H1 (cell line): ENCODE data around the gene ABCC10. TPM values are rescaled to one million over a fixed set of nuclear protein-coding genes. Genes with fewer than 3 reads are reported as not detected.

Source experiments
- CTCF ChIA-PET: fragments of 300-600 bp; sonication (Branson Sonifier 250); formaldehyde crosslinking; loops from one replicate; lab custom pipeline; 2021; ENCODE audit not compliant: partially characterized antibody; lab: Charles Lee
- POLR2A ChIA-PET: fragments of 300-600 bp; sonication (Branson Sonifier 250); formaldehyde crosslinking; loops from one replicate; lab custom pipeline; 2021; ENCODE audit warnings: inconsistent platforms; ENCODE audit not compliant: partially characterized antibody; lab: Charles Lee
- DNase-seq, 2 experiments: peaks; one replicate each; pipeline versions ENCODE4 v3.0.0 to v3.0.0-alpha.2; 2010 to 2022; ENCODE audit warnings: low spot score in 2 of 2, low read depth in 1 of 2, mixed read lengths in 1 of 2
- FAIRE-seq: peaks from 2 replicates; lab custom pipeline; 2011; peaks lifted over from hg19 to GRCh38; lab: Jason Lieb, UNC
- H2AFZ ChIP-seq: 2 replicates; pipeline ENCODE4 v1.8.1; 2012; ENCODE audit warnings: low read length, inconsistent platforms
- H2AK5ac ChIP-seq: 2 replicates; pipeline ENCODE4 v1.6.1; 2013; ENCODE audit warnings: low read depth, low read length
- H2BK120ac ChIP-seq: replicated peaks from 2 replicates; pipeline ENCODE3; 2013; ENCODE audit warnings: low read depth, low read length, inconsistent platforms
- H2BK12ac ChIP-seq: 2 replicates; pipeline ENCODE4 v1.6.1; 2013; ENCODE audit warnings: low read depth, low read length
- H2BK15ac ChIP-seq: 2 replicates; pipeline ENCODE4 v1.6.1; 2013; ENCODE audit warnings: low read length
- H2BK20ac ChIP-seq: 2 replicates; pipeline ENCODE4 v1.6.1; 2013; ENCODE audit warnings: low read length
- H2BK5ac ChIP-seq: 2 replicates; pipeline ENCODE4 v1.6.1; 2013; ENCODE audit warnings: low read depth, low read length
- H3K14ac ChIP-seq: 2 replicates; pipeline ENCODE4 v1.6.1; 2013; ENCODE audit warnings: inconsistent platforms; ENCODE audit not compliant: insufficient read length
- H3K18ac ChIP-seq: 2 replicates; pipeline ENCODE4 v1.6.1; 2013; ENCODE audit warnings: low read length; ENCODE audit errors: extremely low read depth
- H3K23ac ChIP-seq: 2 replicates; pipeline ENCODE4 v1.6.1; 2013; ENCODE audit warnings: inconsistent platforms; ENCODE audit not compliant: insufficient read length
- H3K23me2 ChIP-seq: 2 replicates; pipeline ENCODE4 v1.6.1; 2013; ENCODE audit warnings: low read depth, low read length
- H3K27ac ChIP-seq: 2 replicates; pipeline ENCODE4 v1.6.1; 2011; ENCODE audit warnings: low read depth, low read length, inconsistent platforms
- H3K27me3 ChIP-seq, 4 experiments: replicated peaks in 1 of 4; 1 replicate in 1 of 4; 2 replicates in 3 of 4; pipeline versions ENCODE4 v1.6.1 to v1.8.1; 2011 to 2013; ENCODE audit warnings: low read length in 3 of 4, mild to moderate bottlenecking in 3 of 4, inconsistent platforms in 2 of 4, mixed read lengths in 2 of 4, moderate library complexity in 1 of 4; ENCODE audit not compliant: control insufficient read depth in 3 of 4, insufficient read depth in 3 of 4; ENCODE audit errors: extremely low read depth in 1 of 4
- H3K36me3 ChIP-seq, 4 experiments: 2 replicates each; pipeline versions ENCODE4 v1.6.1 to v1.8.1; 2011 to 2013; ENCODE audit warnings: mild to moderate bottlenecking in 4 of 4, low read length in 3 of 4, moderate library complexity in 2 of 4, control low read depth in 1 of 4, inconsistent platforms in 1 of 4; ENCODE audit not compliant: insufficient read depth in 4 of 4, control insufficient read depth in 2 of 4
- H3K4ac ChIP-seq: replicated peaks from 2 replicates; pipeline ENCODE3; 2013; ENCODE audit warnings: low read length, low read depth, mixed read lengths, inconsistent platforms; ENCODE audit not compliant: insufficient read length
- H3K4me1 ChIP-seq, 4 experiments: replicated peaks in 1 of 4; 1 replicate in 1 of 4; 2 replicates in 3 of 4; pipeline versions ENCODE4 v1.6.1 to v1.8.1; 2011 to 2013; ENCODE audit warnings: low read length in 3 of 4, inconsistent platforms in 2 of 4, mixed read lengths in 1 of 4; ENCODE audit not compliant: insufficient read depth in 4 of 4, control insufficient read depth in 3 of 4
- H3K4me2 ChIP-seq, 2 experiments: 2 replicates each; pipeline versions ENCODE4 v1.6.1 to v1.8.1; 2011 to 2013; ENCODE audit warnings: low read depth in 2 of 2, low read length in 2 of 2, control low read depth in 1 of 2, inconsistent platforms in 1 of 2, mild to moderate bottlenecking in 1 of 2; ENCODE audit not compliant: insufficient read depth in 1 of 2
- H3K4me3 ChIP-seq, 4 experiments: fragments of 200-600, 300-600 bp in 1 of 4; sonication (generic), shearing (Covaris generic), sonication (Bioruptor Twin) in 1 of 4; 2 replicates each; pipeline versions ENCODE4 v1.5.1 to v1.8.1; 2011 to 2016; ENCODE audit warnings: low read length in 4 of 4, low read depth in 3 of 4, control low read depth in 2 of 4, inconsistent platforms in 2 of 4, mild to moderate bottlenecking in 2 of 4, mixed read lengths in 1 of 4, moderate library complexity in 1 of 4; ENCODE audit not compliant: insufficient read depth in 2 of 4; ENCODE audit errors: extremely low read depth in 1 of 4
- H3K56ac ChIP-seq: replicated peaks from 2 replicates; pipeline ENCODE3; 2013; ENCODE audit warnings: low read depth, mild to moderate bottlenecking, mixed read lengths, low read length, inconsistent platforms; ENCODE audit not compliant: insufficient read length
- H3K79me1 ChIP-seq: 2 replicates; pipeline ENCODE4 v1.6.1; 2013; ENCODE audit warnings: low read depth, low read length, control low read depth
- H3K79me2 ChIP-seq, 2 experiments: 2 replicates each; pipeline versions ENCODE4 v1.6.1 to v1.8.1; 2012 to 2013; ENCODE audit warnings: low read length in 2 of 2, mild to moderate bottlenecking in 2 of 2, inconsistent platforms in 1 of 2; ENCODE audit not compliant: insufficient read depth in 2 of 2, control insufficient read depth in 1 of 2
- H3K9ac ChIP-seq, 4 experiments: replicated peaks in 1 of 4; 1 replicate in 1 of 4; 2 replicates in 3 of 4; pipeline versions ENCODE4 v1.6.1 to v1.8.1; 2011 to 2013; ENCODE audit warnings: low read depth in 3 of 4, low read length in 3 of 4, control low read depth in 2 of 4, mild to moderate bottlenecking in 2 of 4, moderate library complexity in 2 of 4, inconsistent platforms in 1 of 4; ENCODE audit errors: extremely low read depth in 1 of 4
- H3K9me3 ChIP-seq, 2 experiments: 2 replicates each; pipeline versions ENCODE4 v1.6.1 to v1.8.1; 2012 to 2013; ENCODE audit warnings: mild to moderate bottlenecking in 2 of 2, moderate library complexity in 2 of 2, control low read depth in 1 of 2, inconsistent platforms in 1 of 2, low read depth in 1 of 2, low read length in 1 of 2, mixed read lengths in 1 of 2; ENCODE audit not compliant: insufficient read depth in 2 of 2
- H4K20me1 ChIP-seq, 2 experiments: replicated peaks in 1 of 2; 2 replicates each; pipeline versions ENCODE3 to v1.8.1; 2011 to 2013; ENCODE audit warnings: inconsistent platforms in 2 of 2, low read length in 2 of 2, mild to moderate bottlenecking in 1 of 2; ENCODE audit not compliant: insufficient read depth in 2 of 2, control insufficient read depth in 1 of 2
- H4K5ac ChIP-seq: 2 replicates; pipeline ENCODE4 v1.6.1; 2013; ENCODE audit warnings: low read length, low read depth, mixed read lengths, inconsistent platforms; ENCODE audit not compliant: insufficient read length
- H4K8ac ChIP-seq: 2 replicates; pipeline ENCODE4 v1.8.0; 2013; ENCODE audit warnings: mild to moderate bottlenecking, moderate library complexity, low read length, inconsistent platforms; ENCODE audit not compliant: insufficient read depth; ENCODE audit errors: extremely low read depth
- H4K91ac ChIP-seq: replicated peaks from 2 replicates; pipeline ENCODE3; 2013; ENCODE audit warnings: low read length, mixed read lengths, inconsistent platforms; ENCODE audit not compliant: insufficient read length
- CREB1 ChIP-seq: IDR thresholded peaks from 2 replicates; pipeline ENCODE4 v1.6.1; 2012; ENCODE audit warnings: inconsistent platforms
- CTBP2 ChIP-seq: IDR thresholded peaks from 2 replicates; pipeline ENCODE4 v1.7.0; 2011; ENCODE audit warnings: borderline replicate concordance, mild to moderate bottlenecking, moderate library complexity, mixed read lengths, low read length; ENCODE audit not compliant: insufficient read depth, insufficient read length
- E2F6 ChIP-seq: IDR thresholded peaks from 2 replicates; pipeline ENCODE4 v1.6.1; 2012; ENCODE audit warnings: inconsistent platforms
- EGR1 ChIP-seq: IDR thresholded peaks from 2 replicates; pipeline ENCODE4 v1.6.1; 2011; ENCODE audit warnings: low read depth, low read length, borderline replicate concordance
- KDM4A ChIP-seq: IDR thresholded peaks from one replicate; pipeline ENCODE4 v1.7.1; 2012; ENCODE audit warnings: low read depth, mild to moderate bottlenecking, moderate library complexity, low read length, inconsistent platforms; ENCODE audit not compliant: severe bottlenecking
- KDM5A ChIP-seq: fragments of 200-600 bp; IDR thresholded peaks from 2 replicates; pipeline ENCODE4 v1.7.1; 2012; ENCODE audit warnings: mild to moderate bottlenecking, low read length, inconsistent platforms, mixed read lengths
- SP1 ChIP-seq: IDR thresholded peaks from 2 replicates; pipeline ENCODE4 v1.6.1; 2011; ENCODE audit warnings: low read depth, low read length
- SUZ12 ChIP-seq: fragments of 200-600 bp; sonication (generic); IDR thresholded peaks from 2 replicates; pipeline ENCODE4 v1.6.1; 2012; ENCODE audit warnings: mild to moderate bottlenecking, inconsistent platforms, low read length, moderate library complexity, mixed read lengths
- TBP ChIP-seq: IDR thresholded peaks from 2 replicates; pipeline ENCODE4 v1.6.1; 2011; ENCODE audit warnings: low read depth, low read length, improper control_type of control experiment
- TCF12 ChIP-seq: IDR thresholded peaks from 2 replicates; pipeline ENCODE4 v1.6.1; 2011; ENCODE audit warnings: low read depth, mild to moderate bottlenecking, low read length
- WGBS, 2 experiments: shearing (Covaris generic) in 1 of 2; methylation state at CpG; one replicate each; pipeline versions ENCODE4 v1.1.6 to v1.1.7; 2013 to 2015; ENCODE audit warnings: low lambda C conversion rate in 2 of 2, mixed read lengths in 2 of 2, inconsistent platforms in 1 of 2, low coverage in 1 of 2, missing lambda C conversion rate in 1 of 2; ENCODE audit not compliant: insufficient replicate concordance in 2 of 2, insufficient coverage in 1 of 2, insufficient read length in 1 of 2; ENCODE audit errors: extremely low coverage in 1 of 2, missing lambda C conversion rate in 1 of 2; 5-methylcytosine and 5-hydroxymethylcytosine counted together
- polyA plus RNA-seq, 7 experiments: library from polyadenylated mRNA; depleted of rRNA in 3 of 7; stranded (reverse) in 5 of 7; unstranded in 2 of 7; fragments of >200 nt in 5 of 7; fragments of 200-250 nt in 2 of 7; gene quantifications; 1 replicate in 5 of 7; 2 replicates in 1 of 7; 4 replicates in 1 of 7; pipeline versions ENCODE4 v1.2.1 to v1.2.3, GENCODE V29; 2011 to 2013; ENCODE audit warnings: missing spikeins in 2 of 7, mixed read lengths in 2 of 7
- total RNA-seq: library from RNA; stranded (reverse); fragmentation: NEBNext Ultra II Directional; extraction: Animal tissue kit (Norgen Biotek cat#: 25700); gene quantifications from 2 replicates; pipeline ENCODE4 v1.2.1, GENCODE V29; 2021
- TF ChIP-seq, protein P1 (sequence below): IDR thresholded peaks from 2 replicates; pipeline ENCODE4 v1.6.1; 2012; ENCODE audit warnings: inconsistent platforms

The ABCC10 gene
- total and polyA plus RNA-seq, 2 of the 8 experiments (the other 6 are each of a cell fraction or from before 2014, with no cell fraction given): 15.5 to 24.6 TPM

DNA sequence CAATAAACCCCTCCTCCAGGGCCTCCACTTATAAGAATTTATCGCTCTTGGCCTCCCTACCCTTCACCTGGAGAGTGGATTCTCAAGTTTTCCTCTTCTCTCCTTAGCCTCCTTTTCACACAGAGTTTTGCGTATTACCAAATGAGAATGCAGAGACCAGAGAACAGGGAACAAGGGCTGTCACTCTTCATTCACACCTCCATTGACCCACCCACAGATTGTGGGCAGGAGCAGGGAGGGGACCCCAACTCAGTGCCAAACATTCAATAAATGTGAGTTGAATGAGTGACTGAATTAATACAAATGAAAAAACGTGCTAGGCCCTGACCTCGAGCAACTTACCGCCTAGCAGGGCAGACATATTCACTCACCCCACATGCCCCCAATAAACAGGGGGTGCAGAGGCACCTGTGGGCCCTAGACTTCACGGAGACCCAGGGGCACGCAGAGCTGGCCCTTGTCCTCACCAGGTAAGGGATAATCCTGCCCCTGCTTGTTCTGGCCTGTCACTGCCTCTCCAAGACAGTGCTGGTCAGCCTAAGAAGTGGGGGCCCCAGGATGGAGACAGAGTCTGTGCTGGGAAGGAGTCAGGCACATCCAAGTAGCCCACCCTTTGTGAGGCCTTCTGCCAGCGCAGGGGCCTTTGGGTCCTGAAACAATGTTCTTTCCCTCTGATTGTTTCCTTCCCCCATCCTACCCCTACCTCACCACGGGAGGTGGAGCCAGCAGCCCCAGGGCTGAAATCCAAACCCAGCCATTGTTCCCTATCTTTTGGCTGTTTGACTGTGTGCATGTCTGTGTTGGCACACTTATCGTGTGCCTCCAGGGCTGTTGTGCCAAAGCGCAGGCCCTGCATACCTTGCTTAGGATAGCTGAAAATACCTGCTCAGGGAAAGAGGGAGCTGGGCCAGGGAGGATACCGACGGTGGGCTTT is 41.7 kb downstream of the ABCC10 start:
- H3K14ac ChIP-seq: no peak overlapping the region
- H4K5ac ChIP-seq: no peak overlapping the region
- H3K27ac ChIP-seq: no peak overlapping the region
- H2BK12ac ChIP-seq: no peak overlapping the region
- no peak overlapping the region for H3K4me3 ChIP-seq
- H4K8ac ChIP-seq: peak overlapping the region; percentile 78
- H3K4me1 ChIP-seq: peaks cover 0 to 8% (median 5%) of the 10 kb centered on the region in 4 experiments; a peak in 4 of 7 replicates
- H2BK120ac ChIP-seq: no peak overlapping the region
- H3K79me1 ChIP-seq: no peaks in the 10 kb centered on the region
- CTCF ChIA-PET: interaction anchor here (0.6 to 32.9 kb wide), 8 partner anchors 10 to 178 kb away, joined by 3 to 536 read pairs (median 4); partner anchors contain the start of genes DLK2 and LRRC73
- no peaks in the 10 kb centered on the region for H4K20me1 ChIP-seq
- H2BK20ac ChIP-seq: peak overlapping the region; percentile 15; the same call in 1 of the 2 replicates
- H3K9me3 ChIP-seq: no peaks in the 10 kb centered on the region
- peak overlapping the region; percentile 81; the same call in 1 of the 2 replicates for H2BK15ac ChIP-seq
- H3K9ac ChIP-seq: no peak overlapping the region; a peak in 1 of 7 replicates
- peak overlapping the region; percentile 97 for H2AFZ ChIP-seq
- H3K27me3 ChIP-seq: no peaks in the 10 kb centered on the region
- H3K18ac ChIP-seq: peak overlapping the region; percentile 24
- H3K23me2 ChIP-seq: no peaks in the 10 kb centered on the region
- peak overlapping the region in 1 of 2 experiments; percentile 5; a peak in 1 of 4 replicates for H3K4me2 ChIP-seq
- H3K4ac ChIP-seq: peak overlapping the region; percentile 49
- 84% methylated on average over 13 of the region's 13 CpGs; no CpG with 5 or more reads in 1 of the 2 experiments for WGBS, 2 experiments
- H2BK5ac ChIP-seq: no peak overlapping the region
- FAIRE-seq (no peak), DNase-seq (no peak)
- no peak overlapping the region for H4K91ac ChIP-seq
- H3K23ac ChIP-seq: no peak overlapping the region
- no peaks in the 10 kb centered on the region for H3K79me2 ChIP-seq
- POLR2A ChIA-PET: interaction anchor here (0.7 to 1.5 kb wide), 5 partner anchors 8 to 27 kb away, joined by 3 to 5 read pairs (median 3); partner anchors contain the start of gene TJAP1
- no peaks in the 10 kb centered on the region for H3K36me3 ChIP-seq
- H2AK5ac ChIP-seq: no peak overlapping the region
- H3K56ac ChIP-seq: no peak overlapping the region
- TF ChIP-seq CTBP2 (no peak), EGR1 (no peak), TCF12 (no peak), SP1 (no peak), KDM5A (no peak), TBP (no peak), KDM4A (no peak), E2F6 (no peak), CREB1 (no peak), SUZ12 (no peak)
- TF ChIP-seq, protein P1, sequence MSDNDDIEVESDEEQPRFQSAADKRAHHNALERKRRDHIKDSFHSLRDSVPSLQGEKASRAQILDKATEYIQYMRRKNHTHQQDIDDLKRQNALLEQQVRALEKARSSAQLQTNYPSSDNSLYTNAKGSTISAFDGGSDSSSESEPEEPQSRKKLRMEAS: no peak
